GM10847 (cell line): ENCODE data around the gene ZNF433.

Experiments
- POLR2A ChIP-seq: IDR thresholded peaks from 2 replicates; pipeline ENCODE4 v1.6.1; 2011; ENCODE audit not compliant: insufficient read length; ENCODE audit errors: extremely low read depth

The ZNF433 gene

GRCh38 chr19:12035220-12036172 is at the start of gene ZNF433:
Gene ZNF433 (minus strand): TSS chr19:12035679. CDS start chr19:12035539, 140 bp downstream.
- TF ChIP-seq POLR2A, result peak; percentile 58

GRCh38 chr19:12077375-12077774 is 41.9 kb upstream of the ZNF433 start:
- no peak for TF ChIP-seq POLR2A

GRCh38 chr19:12075538-12076139 is 40.2 kb upstream of the ZNF433 start:
- TF ChIP-seq POLR2A, result no peak

- TF ChIP-seq POLR2A, result peak; percentile 85
Observed at GRCh38 chr19:12064590-12065538, 29.4 kb upstream of the ZNF433 start, which contains the start of gene ZNF844. Gene ZNF844 (plus strand): TSS chr19:12064731. CDS start chr19:12064874, 143 bp downstream.

GRCh38 chr19:12055784-12056183 is 20.3 kb upstream of the ZNF433 start:
- no peak for TF ChIP-seq POLR2A

GRCh38 chr19:12052497-12053169 is 17.2 kb upstream of the ZNF433 start, which contains the start of gene ZNF878:
Gene ZNF878 (minus strand): TSS chr19:12052961. CDS start chr19:12052801, 160 bp downstream.
- peak; percentile 92 for TF ChIP-seq POLR2A

GRCh38 chr19:12052091-12052496 is 16.6 kb upstream of the ZNF433 start:
- no peak for TF ChIP-seq POLR2A

- TF ChIP-seq POLR2A, result no peak
Observed at GRCh38 chr19:12047868-12048267, 12.4 kb upstream of the ZNF433 start.

- TF ChIP-seq POLR2A, result no peak
Observed at GRCh38 chr19:12043752-12044422, 8.4 kb upstream of the ZNF433 start.

- no peak for TF ChIP-seq POLR2A
Observed at GRCh38 chr19:12042893-12043292, 7.4 kb upstream of the ZNF433 start.

GRCh38 chr19:12034620-12035019 is 859 bp downstream of the ZNF433 start:
- TF ChIP-seq POLR2A, result no peak

- TF ChIP-seq POLR2A, result no peak
Observed at GRCh38 chr19:12034198-12034597, 1.3 kb downstream of the ZNF433 start.

GRCh38 chr19:12015753-12016116 is 19.7 kb downstream of the ZNF433 start:
- TF ChIP-seq POLR2A, result no peak
